ENCODE measurements around the gene SLC15A5.

The SLC15A5 gene

DNA sequence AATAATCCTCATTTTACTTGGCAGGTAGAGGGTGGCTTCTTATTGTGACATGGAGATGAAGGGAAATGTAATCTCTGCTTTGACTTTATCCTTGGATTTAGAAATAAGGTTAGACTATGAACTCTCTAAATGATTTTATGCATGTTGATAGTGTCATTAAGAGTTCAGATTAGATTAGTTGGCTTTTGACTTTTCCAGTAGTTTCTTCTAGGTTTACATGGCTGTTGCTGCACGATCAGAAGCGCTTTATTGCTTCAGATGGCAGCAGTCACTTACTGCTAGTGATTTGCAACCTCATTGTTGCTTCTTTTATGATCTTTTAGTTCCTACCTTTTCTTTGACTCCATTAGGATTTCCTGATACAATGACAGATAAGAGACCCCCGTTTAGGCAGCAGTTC is 32.3 kb downstream of the SLC15A5 start:
- DNase-seq (ENCODE audit: low read depth, low spot score) = no peak

DNA sequence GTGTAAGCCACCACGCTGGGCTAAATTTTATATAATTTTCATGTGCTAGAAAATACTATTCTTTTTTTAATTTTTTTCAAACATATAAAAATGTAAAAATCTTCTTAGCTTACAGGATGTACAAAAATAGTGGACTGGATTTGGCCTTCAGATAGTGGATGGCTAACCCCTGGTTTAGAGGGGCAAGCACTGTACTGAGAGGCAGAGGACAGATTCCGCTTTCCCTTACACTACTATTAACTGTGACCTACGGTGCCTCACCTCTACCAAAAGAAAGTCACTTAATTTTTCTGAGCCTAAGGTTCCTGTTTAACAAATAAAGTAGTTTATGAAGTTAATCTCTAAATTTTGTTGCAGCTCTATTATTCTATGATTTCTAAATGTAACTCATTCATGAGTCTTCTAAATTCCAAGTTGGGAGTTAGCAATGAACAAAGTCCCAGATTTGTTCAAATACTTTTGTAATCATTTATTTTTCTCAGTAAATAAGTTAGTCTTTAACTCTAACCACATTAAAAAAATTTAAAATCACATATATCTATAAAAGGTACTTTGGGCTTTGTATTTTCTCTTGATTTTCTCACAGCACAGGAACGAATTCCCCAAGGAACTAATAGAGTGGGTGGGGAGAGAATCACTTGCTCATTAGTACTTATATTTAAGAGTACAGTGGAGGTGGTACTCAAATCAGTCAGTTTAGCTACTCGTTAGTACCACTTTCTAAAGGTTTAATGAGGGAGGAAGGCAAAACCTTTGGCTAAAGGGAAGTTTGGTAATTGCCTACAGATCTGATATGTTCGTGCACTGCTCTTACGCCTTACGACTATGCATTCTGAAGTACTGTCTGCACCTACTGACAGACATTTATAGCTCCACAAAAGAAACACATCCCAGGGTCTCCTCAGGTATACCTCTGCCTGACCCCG is 33.7 kb downstream of the SLC15A5 start:
- H3K36me3 ChIP-seq (ENCODE audit: insufficient read depth, low read length) = no peaks in the 10 kb centered on the region
- no peaks in the 10 kb centered on the region for H3K9me3 ChIP-seq (ENCODE audit: low read depth, low read length)
- no peak overlapping the region for H3K4me3 ChIP-seq
- TF ChIP-seq FOXP2 (optimal IDR thresholded peaks at IDR 0.05; ENCODE audit: control extremely low read depth, extremely low read length, insufficient read depth) (no peak), POLR2AphosphoS5 (IDR thresholded peaks at IDR 0.05; ENCODE audit: borderline replicate concordance, low read depth, low read length) (no peak), EZH2 (IDR thresholded peaks at IDR 0.05) (no peak)
- no peak overlapping the region for H3K27ac ChIP-seq
- DNase-seq (ENCODE audit: low read depth, low spot score) = no peak
- H3K9ac ChIP-seq (ENCODE audit: insufficient read length) = no peak overlapping the region

More for the DNA sequence above, 32.3 kb downstream of the SLC15A5 start:
- H3K9me3 ChIP-seq (ENCODE audit: low read depth, low read length) = no peaks in the 10 kb centered on the region
- H3K36me3 ChIP-seq (ENCODE audit: insufficient read depth, low read length) = no peaks in the 10 kb centered on the region
- H3K4me3 ChIP-seq = no peak overlapping the region
- no peak for TF ChIP-seq EZH2 (IDR thresholded peaks at IDR 0.05)
- TF ChIP-seq FOXP2 (optimal IDR thresholded peaks at IDR 0.05; ENCODE audit: control extremely low read depth, extremely low read length, insufficient read depth) = no peak
- no peak for TF ChIP-seq POLR2AphosphoS5 (IDR thresholded peaks at IDR 0.05; ENCODE audit: borderline replicate concordance, low read depth, low read length)
- no peak overlapping the region for H3K27ac ChIP-seq
- H3K9ac ChIP-seq (ENCODE audit: insufficient read length) = no peak overlapping the region

DNA sequence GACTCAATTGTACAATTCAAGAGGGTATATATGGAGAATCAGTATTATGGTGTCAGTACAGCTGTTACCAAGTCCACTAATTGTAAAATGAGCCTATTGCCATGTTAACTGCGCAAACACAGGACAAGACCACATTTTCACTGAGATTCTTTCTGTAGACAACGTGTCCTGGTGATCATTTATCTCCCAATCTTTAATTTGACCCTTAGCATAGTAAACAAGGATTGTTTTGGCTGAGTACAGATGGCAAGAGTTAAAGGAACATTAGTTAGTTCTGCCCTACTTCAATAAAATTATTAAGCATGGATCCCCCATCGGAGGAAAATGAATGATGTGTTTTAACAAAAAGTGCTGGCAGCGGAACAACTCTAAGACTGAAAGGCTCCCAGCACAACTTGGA is 36.1 kb downstream of the SLC15A5 start:
- TF ChIP-seq EZH2 (IDR thresholded peaks at IDR 0.05) (no peak), FOXP2 (optimal IDR thresholded peaks at IDR 0.05; ENCODE audit: control extremely low read depth, extremely low read length, insufficient read depth) (no peak), POLR2AphosphoS5 (IDR thresholded peaks at IDR 0.05; ENCODE audit: borderline replicate concordance, low read depth, low read length) (no peak)
- Histone ChIP-seq H3K36me3 (ENCODE audit: insufficient read depth, low read length) (no peaks in the 10 kb centered on the region), H3K27ac (no peak overlapping the region), H3K4me3 (no peak overlapping the region), H3K9me3 (ENCODE audit: low read depth, low read length) (no peaks in the 10 kb centered on the region), H3K9ac (ENCODE audit: insufficient read length) (no peak overlapping the region)
- no peak for DNase-seq (ENCODE audit: low read depth, low spot score)

DNA sequence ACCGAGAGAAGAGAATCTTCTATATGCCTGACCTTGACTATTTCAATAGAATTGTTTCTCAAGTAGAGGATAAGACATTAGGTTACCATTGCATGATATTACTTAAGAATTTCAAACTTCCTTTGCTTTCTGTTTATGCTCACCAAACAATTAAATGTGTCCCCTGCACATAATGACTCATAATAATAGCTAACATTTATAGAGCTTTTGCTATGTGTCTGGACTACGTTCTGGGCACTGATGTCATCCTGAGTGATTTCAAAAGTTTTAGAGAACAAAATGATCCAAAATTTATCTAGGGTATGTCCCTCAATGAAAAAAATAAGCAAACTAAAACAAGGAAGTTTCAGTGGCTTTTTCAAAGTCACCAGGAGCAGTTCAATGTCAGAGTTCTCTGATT is 38.8 kb downstream of the SLC15A5 start:
- TF ChIP-seq FOXP2 (optimal IDR thresholded peaks at IDR 0.05; ENCODE audit: control extremely low read depth, extremely low read length, insufficient read depth) (no peak), POLR2AphosphoS5 (IDR thresholded peaks at IDR 0.05; ENCODE audit: borderline replicate concordance, low read depth, low read length) (no peak), EZH2 (IDR thresholded peaks at IDR 0.05) (no peak)
- Histone ChIP-seq H3K9me3 (ENCODE audit: low read depth, low read length) (no peaks in the 10 kb centered on the region), H3K36me3 (ENCODE audit: insufficient read depth, low read length) (no peaks in the 10 kb centered on the region), H3K4me3 (no peak overlapping the region), H3K27ac (no peak overlapping the region), H3K9ac (ENCODE audit: insufficient read length) (no peak overlapping the region)
- no peak for DNase-seq (ENCODE audit: low read depth, low spot score)

DNA sequence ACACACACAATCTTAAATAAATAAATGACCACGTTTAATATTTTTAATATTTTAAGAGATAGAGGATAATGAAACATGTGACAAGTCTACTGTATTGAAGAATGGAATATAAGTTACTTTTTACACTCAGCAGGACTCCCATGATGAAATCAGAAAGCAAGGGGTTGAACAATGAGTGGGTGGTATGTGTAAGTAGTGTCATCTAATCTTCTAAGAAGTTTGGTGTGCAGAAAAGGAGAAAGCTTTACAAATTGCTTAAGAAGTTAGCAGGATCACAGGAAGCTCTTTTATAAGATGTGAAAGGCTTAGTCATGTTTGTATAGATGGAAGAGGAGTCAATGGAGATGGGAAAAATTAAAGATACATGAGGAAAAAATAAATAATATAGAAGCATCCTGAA is 47.8 kb downstream of the SLC15A5 start:
- TF ChIP-seq POLR2AphosphoS5 (IDR thresholded peaks at IDR 0.05; ENCODE audit: borderline replicate concordance, low read depth, low read length) (no peak), EZH2 (IDR thresholded peaks at IDR 0.05) (no peak)
- Histone ChIP-seq H3K9ac (ENCODE audit: insufficient read length) (no peak overlapping the region), H3K27ac (no peak overlapping the region), H3K36me3 (ENCODE audit: insufficient read depth, low read length) (no peaks in the 10 kb centered on the region), H3K4me3 (no peak overlapping the region), H3K9me3 (ENCODE audit: low read depth, low read length) (no peaks in the 10 kb centered on the region)
- DNase-seq (ENCODE audit: low read depth, low spot score) = peak; percentile 32

DNA sequence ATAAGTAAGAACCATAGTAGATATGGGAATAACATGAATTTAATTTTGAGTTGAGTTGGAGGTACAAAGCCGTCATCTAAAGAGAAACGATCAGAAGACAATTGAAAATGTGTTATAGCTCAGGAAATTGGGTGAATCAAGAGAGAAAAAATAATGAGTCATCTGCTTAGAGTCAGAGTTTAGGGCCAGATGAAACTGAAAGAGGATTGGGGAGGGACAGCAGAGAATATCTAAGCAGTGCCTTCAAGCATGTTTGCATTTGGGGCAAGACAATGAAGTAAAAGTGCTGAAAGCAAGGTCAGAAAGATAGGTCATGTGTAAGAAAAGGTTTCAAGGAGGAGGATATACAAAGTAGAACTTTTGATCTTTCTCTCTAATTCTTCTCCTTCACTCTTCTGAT is 49.4 kb downstream of the SLC15A5 start:
- no peak for DNase-seq (ENCODE audit: low read depth, low spot score)
- Histone ChIP-seq H3K9me3 (ENCODE audit: low read depth, low read length) (no peaks in the 10 kb centered on the region), H3K27ac (no peak overlapping the region), H3K36me3 (ENCODE audit: insufficient read depth, low read length) (no peaks in the 10 kb centered on the region), H3K4me3 (no peak overlapping the region), H3K9ac (ENCODE audit: insufficient read length) (no peak overlapping the region)
- TF ChIP-seq FOXP2 (optimal IDR thresholded peaks at IDR 0.05; ENCODE audit: control extremely low read depth, extremely low read length, insufficient read depth) = no peak
- TF ChIP-seq EZH2 (IDR thresholded peaks at IDR 0.05) = no peak
- TF ChIP-seq POLR2AphosphoS5 (IDR thresholded peaks at IDR 0.05; ENCODE audit: borderline replicate concordance, low read depth, low read length) = no peak

DNA sequence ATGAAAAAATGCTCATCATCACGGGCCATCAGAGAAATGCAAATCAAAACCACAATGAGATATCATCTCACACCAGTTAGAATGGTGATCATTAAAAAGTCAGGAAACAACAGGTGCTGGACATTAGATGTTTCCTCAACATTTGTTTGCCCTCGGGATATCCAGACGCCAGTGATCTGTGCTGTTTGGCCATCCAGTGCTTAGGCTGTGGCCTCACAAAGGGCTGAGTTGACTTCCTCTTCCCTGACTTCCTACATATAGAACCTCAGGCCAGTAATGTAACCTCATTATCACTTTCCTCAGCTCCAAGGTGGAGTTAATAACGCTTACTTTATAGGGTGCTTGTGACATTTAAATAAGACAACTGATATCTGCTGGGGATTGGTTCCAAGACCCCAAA is 51.8 kb downstream of the SLC15A5 start:
- H3K36me3 ChIP-seq (ENCODE audit: insufficient read depth, low read length) = no peaks in the 10 kb centered on the region
- TF ChIP-seq EZH2 (IDR thresholded peaks at IDR 0.05) = no peak
- TF ChIP-seq POLR2AphosphoS5 (IDR thresholded peaks at IDR 0.05; ENCODE audit: borderline replicate concordance, low read depth, low read length) = no peak
- TF ChIP-seq FOXP2 (optimal IDR thresholded peaks at IDR 0.05; ENCODE audit: control extremely low read depth, extremely low read length, insufficient read depth) = no peak
- no peak overlapping the region for H3K9ac ChIP-seq (ENCODE audit: insufficient read length)
- no peaks in the 10 kb centered on the region for H3K9me3 ChIP-seq (ENCODE audit: low read depth, low read length)
- no peak for DNase-seq (ENCODE audit: low read depth, low spot score)
- H3K4me3 ChIP-seq = no peak overlapping the region
- no peak overlapping the region for H3K27ac ChIP-seq

DNA sequence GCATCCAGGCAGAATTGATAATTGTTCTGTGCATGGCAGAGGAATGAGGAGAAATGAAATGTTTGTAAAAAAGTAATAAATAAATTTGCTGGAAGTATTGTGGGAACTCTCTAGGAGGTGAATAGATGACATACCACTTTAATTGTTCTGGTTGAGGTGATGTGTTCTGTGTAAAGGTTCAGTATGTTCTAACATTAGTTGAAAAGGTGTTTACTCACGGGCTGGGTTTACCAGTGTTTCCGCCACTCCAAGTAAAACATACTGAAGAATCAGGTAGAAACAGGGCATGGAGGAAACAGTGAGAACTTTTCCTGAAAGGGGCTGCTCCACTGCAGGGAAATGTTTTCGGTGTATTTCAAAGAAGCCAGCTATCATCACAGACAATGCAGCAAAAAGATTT is 53.3 kb downstream of the SLC15A5 start:
- no peaks in the 10 kb centered on the region for H3K9me3 ChIP-seq (ENCODE audit: low read depth, low read length)
- DNase-seq (ENCODE audit: low read depth, low spot score) = no peak
- no peak overlapping the region for H3K9ac ChIP-seq (ENCODE audit: insufficient read length)
- TF ChIP-seq POLR2AphosphoS5 (IDR thresholded peaks at IDR 0.05; ENCODE audit: borderline replicate concordance, low read depth, low read length) (no peak), FOXP2 (optimal IDR thresholded peaks at IDR 0.05; ENCODE audit: control extremely low read depth, extremely low read length, insufficient read depth) (no peak), EZH2 (IDR thresholded peaks at IDR 0.05) (no peak)
- H3K27ac ChIP-seq = no peak overlapping the region
- no peaks in the 10 kb centered on the region for H3K36me3 ChIP-seq (ENCODE audit: insufficient read depth, low read length)
- no peak overlapping the region for H3K4me3 ChIP-seq
